ENCODE measurements around the gene SYT14.

DNA sequence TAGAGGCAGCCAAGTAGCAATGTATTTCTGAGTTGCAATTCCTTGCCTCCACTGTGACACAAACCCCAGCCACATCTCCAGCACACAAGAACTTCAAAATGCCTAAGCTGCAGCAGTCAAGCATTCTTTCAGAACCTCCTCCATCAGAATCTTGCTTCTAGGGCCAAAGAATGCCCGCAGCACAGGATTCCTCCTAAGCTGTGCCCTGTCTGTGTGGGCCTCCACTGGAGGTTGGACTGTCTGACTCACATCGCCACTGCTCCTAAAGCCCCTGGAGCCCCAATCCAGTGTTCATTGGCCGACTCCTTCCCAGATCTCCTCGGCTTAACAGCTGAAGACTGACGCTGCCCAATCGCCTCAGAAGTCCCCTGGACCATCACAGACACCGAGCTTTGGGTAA, 251.4 kb downstream of the SYT14 start:
- no peak for TF ChIP-seq CTCF (IDR thresholded peaks at IDR 0.05)
- TF ChIP-seq POLR2A (IDR thresholded peaks at IDR 0.05): no peak
